ENCODE measurements around the gene MMD2. TPM values are rescaled to one million over a fixed set of nuclear protein-coding genes. Genes with fewer than 3 reads are reported as not detected.
"Not testable (repeated sequence)": the region's sequence is repeated elsewhere in the genome, so short reads cannot be mapped to it uniquely, and the experiment has no call there.

The MMD2 gene
- polyA plus RNA-seq (2012; ENCODE audit: missing spikeins), result not detected

DNA sequence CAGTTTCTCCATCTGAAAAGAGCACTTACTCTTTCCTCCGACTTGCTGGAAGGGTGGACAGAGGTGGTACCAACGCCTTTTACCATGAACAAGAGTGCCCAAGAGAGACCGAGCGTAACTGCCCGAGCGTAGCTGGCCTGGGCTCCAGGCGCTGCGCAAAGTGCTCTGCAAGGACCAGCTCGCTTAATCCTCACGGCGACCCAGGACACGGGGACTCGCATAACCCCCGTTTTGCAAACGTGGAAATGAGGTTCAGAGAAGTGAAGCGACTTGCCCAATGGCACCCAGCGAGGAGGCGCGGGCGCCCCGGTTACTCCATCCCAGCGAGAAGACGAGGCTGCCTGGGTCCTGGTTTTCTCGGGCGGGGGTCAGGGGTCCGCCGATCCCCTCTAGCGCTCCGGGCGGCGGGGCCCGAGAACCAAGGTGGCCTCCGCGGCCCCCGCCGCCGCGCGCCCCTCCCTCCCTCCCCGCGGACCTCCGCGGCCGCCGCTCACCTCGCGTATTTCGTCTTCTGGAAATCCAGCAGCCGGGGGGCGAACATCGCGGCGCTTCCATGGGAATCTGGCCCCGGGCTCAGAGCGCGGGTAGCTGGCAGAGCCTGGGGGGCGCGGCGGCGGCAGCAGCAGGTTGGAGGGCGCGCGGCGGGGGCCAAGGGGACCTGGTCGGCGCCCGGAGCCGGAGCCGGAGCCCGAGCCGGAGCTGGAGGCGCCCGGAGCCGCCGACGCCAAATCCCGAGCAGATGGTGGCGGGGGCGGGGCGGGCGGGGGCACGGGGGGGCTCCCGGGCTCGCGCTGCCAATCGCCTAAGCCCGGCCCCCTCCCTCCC, at the start of gene MMD2:
TSS of gene MMD2 (minus strand) at position 711 of the 825 bp plus-strand sequence. CDS start at position 541, 170 bp downstream.
- TF ChIP-seq POLR2AphosphoS5 (IDR thresholded peaks at IDR 0.05; ENCODE audit: low read depth, low read length) (no peak), TAF1 (IDR thresholded peaks at IDR 0.05; ENCODE audit: borderline replicate concordance, low read depth, low read length) (no peak), POLR2A (IDR thresholded peaks at IDR 0.05; ENCODE audit: low read depth, low read length) (no peak)
- DNase-seq (ENCODE audit: insufficient read length) (no peak), FAIRE-seq (no peak)

DNA sequence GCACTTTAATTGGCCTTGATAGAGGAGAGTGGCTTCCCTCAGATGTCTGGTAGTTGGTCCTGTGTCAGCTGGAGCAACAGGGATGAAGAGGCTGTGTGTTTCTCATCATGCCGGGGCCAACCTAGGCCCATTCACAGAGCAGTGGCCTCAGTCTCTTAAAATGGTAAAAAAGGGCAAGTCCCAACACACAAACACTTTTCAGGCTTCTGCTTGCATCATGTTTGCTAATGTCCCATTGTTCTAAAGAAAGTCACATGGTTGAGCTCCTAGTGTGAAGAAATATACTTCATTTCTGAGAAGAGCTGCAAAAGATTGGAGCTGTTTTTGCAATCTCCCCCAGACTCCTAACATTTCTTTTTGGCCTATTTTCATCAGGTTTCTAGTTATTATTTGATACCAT, 46.1 kb upstream of the MMD2 start:
- TF ChIP-seq POLR2A (IDR thresholded peaks at IDR 0.05; ENCODE audit: low read depth, low read length) (no peak), TAF1 (IDR thresholded peaks at IDR 0.05; ENCODE audit: borderline replicate concordance, low read depth, low read length) (no peak), POLR2AphosphoS5 (IDR thresholded peaks at IDR 0.05; ENCODE audit: low read depth, low read length) (no peak)
- DNase-seq (ENCODE audit: insufficient read length) (no peak), FAIRE-seq (no peak)

GRCh38 chr7:5001911-5002310, 42.9 kb upstream of the MMD2 start:
- TF ChIP-seq TAF1 (IDR thresholded peaks at IDR 0.05; ENCODE audit: borderline replicate concordance, low read depth, low read length), result no peak
- no peak for TF ChIP-seq POLR2AphosphoS5 (IDR thresholded peaks at IDR 0.05; ENCODE audit: low read depth, low read length)
- no peak for TF ChIP-seq POLR2A (IDR thresholded peaks at IDR 0.05; ENCODE audit: low read depth, low read length)

DNA sequence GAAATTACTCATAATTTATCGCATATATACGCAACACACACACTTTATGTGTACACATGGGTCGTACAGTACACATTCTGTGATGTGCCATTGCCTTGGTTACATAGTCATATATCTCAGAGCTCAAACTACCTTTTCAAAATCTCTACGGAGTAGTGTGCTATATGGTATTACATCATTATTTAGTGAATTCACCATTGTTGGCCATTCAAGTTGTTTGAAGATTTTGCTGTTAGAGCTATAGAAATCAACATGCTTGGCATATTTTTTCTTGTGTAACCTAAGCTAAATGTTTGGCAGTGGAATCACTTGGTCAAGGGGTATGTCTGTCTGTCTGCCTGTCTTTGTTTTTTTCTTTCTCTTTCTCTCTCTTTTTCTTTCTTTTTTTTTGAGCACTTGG, 42.0 kb upstream of the MMD2 start:
- TF ChIP-seq POLR2A (IDR thresholded peaks at IDR 0.05; ENCODE audit: low read depth, low read length) (no peak), TAF1 (IDR thresholded peaks at IDR 0.05; ENCODE audit: borderline replicate concordance, low read depth, low read length) (no peak), POLR2AphosphoS5 (IDR thresholded peaks at IDR 0.05; ENCODE audit: low read depth, low read length) (no peak)
- no peak for DNase-seq (ENCODE audit: insufficient read length)
- FAIRE-seq, result no peak

More at GRCh38 chr7:5001911-5002310, 42.9 kb upstream of the MMD2 start:
- DNase-seq (ENCODE audit: insufficient read length) (no peak), FAIRE-seq (no peak)

- no peak for TF ChIP-seq POLR2AphosphoS5 (IDR thresholded peaks at IDR 0.05; ENCODE audit: low read depth, low read length)
- no peak for TF ChIP-seq TAF1 (IDR thresholded peaks at IDR 0.05; ENCODE audit: borderline replicate concordance, low read depth, low read length)
- TF ChIP-seq POLR2A (IDR thresholded peaks at IDR 0.05; ENCODE audit: low read depth, low read length), result no peak
- FAIRE-seq, result no peak
- no peak for DNase-seq (ENCODE audit: insufficient read length)
Observed at GRCh38 chr7:4999369-4999950, 40.5 kb upstream of the MMD2 start.

- no peak for DNase-seq (ENCODE audit: insufficient read length)
- no peak for FAIRE-seq
- TF ChIP-seq TAF1 (IDR thresholded peaks at IDR 0.05; ENCODE audit: borderline replicate concordance, low read depth, low read length), result no peak
Observed at GRCh38 chr7:4998910-4999309, 39.9 kb upstream of the MMD2 start.

- FAIRE-seq (no peak), DNase-seq (ENCODE audit: insufficient read length) (no peak)
- TF ChIP-seq TAF1 (IDR thresholded peaks at IDR 0.05; ENCODE audit: borderline replicate concordance, low read depth, low read length) (no peak), POLR2AphosphoS5 (IDR thresholded peaks at IDR 0.05; ENCODE audit: low read depth, low read length) (no peak), POLR2A (IDR thresholded peaks at IDR 0.05; ENCODE audit: low read depth, low read length) (no peak)
Observed at GRCh38 chr7:4998244-4998643, 39.3 kb upstream of the MMD2 start.

DNA sequence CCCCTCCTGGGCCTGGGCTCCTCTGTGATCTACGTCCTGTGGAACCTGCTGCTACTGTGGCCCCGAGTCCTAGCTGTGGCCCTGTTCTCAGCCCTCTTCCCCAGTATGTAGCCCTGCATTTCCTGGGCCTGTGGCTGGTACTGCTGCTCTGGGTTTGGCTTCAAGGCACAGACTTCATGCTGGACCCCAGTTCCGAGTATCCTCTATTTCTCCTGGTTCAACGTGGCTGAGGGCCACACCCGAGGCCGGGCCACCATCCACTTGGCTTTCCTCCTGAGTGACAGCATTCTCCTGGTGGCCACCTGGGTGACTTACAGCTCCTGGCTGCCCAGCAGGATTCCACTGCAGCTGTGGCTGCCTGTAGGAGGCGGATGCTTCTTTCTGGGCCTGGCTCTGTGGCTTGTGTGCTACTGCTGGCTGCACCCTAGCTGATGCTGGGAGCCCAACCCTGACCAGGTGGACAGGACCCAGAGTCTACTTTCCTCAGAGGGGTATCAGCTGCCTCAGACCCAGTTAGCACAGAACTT, 37.8 kb upstream of the MMD2 start:
- no peak for TF ChIP-seq POLR2A (IDR thresholded peaks at IDR 0.05; ENCODE audit: low read depth, low read length)
- no peak for TF ChIP-seq POLR2AphosphoS5 (IDR thresholded peaks at IDR 0.05; ENCODE audit: low read depth, low read length)
- no peak for TF ChIP-seq TAF1 (IDR thresholded peaks at IDR 0.05; ENCODE audit: borderline replicate concordance, low read depth, low read length)
- FAIRE-seq, result no peak
- no peak for DNase-seq (ENCODE audit: insufficient read length)

DNA sequence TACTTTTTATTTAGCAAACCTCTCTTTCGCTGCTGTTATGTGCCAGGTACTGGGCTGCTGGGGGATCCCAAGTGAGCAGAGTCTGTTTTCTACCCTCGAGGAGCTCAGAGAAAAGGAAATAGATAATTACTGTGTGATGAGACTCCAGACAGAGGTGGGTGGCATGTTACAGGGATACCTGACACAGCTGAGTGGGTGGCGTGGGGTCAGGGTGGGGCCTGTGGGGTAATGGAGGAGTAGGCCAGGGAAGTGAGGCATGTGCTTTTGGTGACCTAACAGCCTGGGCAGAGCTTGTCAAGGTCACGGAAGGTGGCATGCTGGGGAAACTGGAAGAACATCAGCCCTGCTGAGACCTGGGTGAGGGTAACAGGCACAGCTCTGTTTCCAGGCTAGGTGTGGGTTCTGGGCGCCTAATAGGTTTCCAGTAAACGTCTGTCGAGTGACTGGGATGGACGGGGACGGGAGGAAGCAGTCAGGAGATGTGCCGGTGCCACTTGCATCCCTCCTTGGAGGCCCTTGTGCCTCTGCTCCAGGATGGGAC, 36.5 kb upstream of the MMD2 start:
- TF ChIP-seq POLR2A (IDR thresholded peaks at IDR 0.05; ENCODE audit: low read depth, low read length) (no peak), TAF1 (IDR thresholded peaks at IDR 0.05; ENCODE audit: borderline replicate concordance, low read depth, low read length) (no peak), POLR2AphosphoS5 (IDR thresholded peaks at IDR 0.05; ENCODE audit: low read depth, low read length) (no peak)
- DNase-seq (ENCODE audit: insufficient read length) (no peak), FAIRE-seq (no peak)

DNA sequence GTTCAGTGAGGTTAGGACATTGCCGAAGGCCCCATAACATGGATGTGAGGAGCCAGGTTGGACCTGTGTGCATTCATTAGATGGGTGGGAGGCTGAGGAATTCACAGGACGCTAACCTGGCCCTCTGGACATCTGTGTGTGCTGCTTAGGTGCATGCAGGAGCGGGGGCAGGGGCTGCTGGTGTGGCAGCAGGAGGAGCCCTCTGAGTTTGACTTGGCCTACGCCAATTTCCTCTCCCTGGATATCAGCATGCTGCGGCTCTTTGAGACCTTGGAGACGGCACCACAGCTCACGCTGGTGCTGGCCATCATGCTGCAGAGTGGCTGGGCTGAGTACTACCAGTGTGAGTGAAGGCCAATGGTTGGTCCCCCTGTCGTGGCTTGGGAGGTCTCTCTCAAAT, 34.5 kb upstream of the MMD2 start:
- DNase-seq (ENCODE audit: insufficient read length), result no peak
- FAIRE-seq, result no peak
- no peak for TF ChIP-seq POLR2AphosphoS5 (IDR thresholded peaks at IDR 0.05; ENCODE audit: low read depth, low read length)
- TF ChIP-seq POLR2A (IDR thresholded peaks at IDR 0.05; ENCODE audit: low read depth, low read length), result no peak
- TF ChIP-seq TAF1 (IDR thresholded peaks at IDR 0.05; ENCODE audit: borderline replicate concordance, low read depth, low read length), result no peak

DNA sequence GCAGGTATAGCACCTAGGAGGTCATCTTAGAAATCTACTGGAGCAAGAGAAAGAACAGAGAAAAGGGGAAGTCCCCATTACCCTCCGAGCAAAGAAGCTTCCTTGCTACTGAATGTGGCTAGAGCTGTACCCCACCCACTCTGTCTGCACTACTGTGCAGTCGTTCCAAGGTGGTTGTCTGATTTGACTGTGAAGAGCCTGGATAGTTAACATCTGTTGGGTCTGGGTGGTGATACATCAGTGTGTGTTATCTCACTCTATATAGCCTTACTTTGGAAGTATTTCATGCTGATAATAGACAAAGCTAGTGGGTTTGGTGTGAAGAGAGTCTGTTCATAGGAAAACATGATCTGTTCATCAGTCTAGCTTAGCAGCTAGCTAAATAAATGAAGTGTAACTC, 23.8 kb upstream of the MMD2 start:
- not testable (repeated sequence) for FAIRE-seq; DNase-seq (ENCODE audit: insufficient read length)

- not testable (repeated sequence) for FAIRE-seq; DNase-seq (ENCODE audit: insufficient read length)
Observed at GRCh38 chr7:4981295-4981890, 22.4 kb upstream of the MMD2 start.

DNA sequence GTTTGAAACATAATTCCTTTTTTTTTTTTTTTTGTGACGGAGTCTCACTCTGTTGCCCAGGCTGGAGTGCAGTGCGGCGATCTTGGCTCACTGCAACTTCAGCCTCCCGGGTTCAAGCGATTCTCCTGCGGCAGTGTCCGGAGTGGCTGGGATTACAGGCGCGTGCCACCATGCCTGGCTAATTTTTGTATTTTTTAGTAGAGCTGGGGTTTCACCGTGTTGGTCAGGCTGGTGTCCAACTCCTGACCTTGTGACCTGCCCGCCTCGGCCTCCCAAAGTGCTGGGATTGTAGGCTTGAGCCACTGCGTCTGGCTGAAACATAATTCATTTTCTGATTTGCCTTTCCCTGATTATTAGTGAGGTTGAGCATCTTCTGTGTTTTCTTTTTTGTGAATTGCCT, 16.6 kb upstream of the MMD2 start:
- not testable (repeated sequence) for FAIRE-seq; DNase-seq (ENCODE audit: insufficient read length)

Measured in GM12892 (cell line).